PC-3 (cell line): ENCODE results near the gene DHCR24. TPM values are rescaled to one million over a fixed set of nuclear protein-coding genes. Genes with fewer than 3 reads are reported as not detected.
A peak's percentile ranks its signal among the peaks of the same experiment; 100 is the strongest.

Source experiments
- ATAC-seq: fragments of 200-7000 bp; cut with Tn5 transposase; 2 replicates; pipeline ENCODE4 v1.9.1; 2020; ENCODE audit warnings: mild to moderate bottlenecking, moderate library complexity
- BruUV-seq: library from RNA; stranded (reverse); fragments of 400-500 nt; replicated peaks from 2 replicates; lab custom pipeline; 2021; lab: Mats Ljungman, UMichigan
- CTCF ChIA-PET: fragments of 300-600 bp; sonication (Branson Sonifier 250); formaldehyde crosslinking; loops from one replicate; lab custom pipeline; 2022; ENCODE audit warnings: antibody characterized with exemption; lab: Charles Lee
- POLR2A ChIA-PET: fragments of 300-600 bp; sonication (Branson Sonifier 250); formaldehyde crosslinking; loops from one replicate; lab custom pipeline; 2022; ENCODE audit warnings: antibody characterized with exemption; ENCODE audit not compliant: unreplicated experiment; lab: Charles Lee
- DNase-seq: peaks from one replicate; pipeline ENCODE4 v3.0.0-alpha.2; 2015
- H2AFZ ChIP-seq: fragments of 300-600 bp; sonication (generic); 2 replicates; pipeline ENCODE4 v1.6.0; 2016; ENCODE audit warnings: antibody characterized with exemption, low read length
- H3F3A ChIP-seq: fragments of 300-600 bp; sonication (generic); one replicate; pipeline ENCODE4 v1.6.0; 2017; ENCODE audit warnings: antibody characterized with exemption, low read length, control low read depth, mild to moderate bottlenecking; ENCODE audit not compliant: unreplicated experiment
- H3K27ac ChIP-seq: fragments of 300-600 bp; sonication (generic); 2 replicates; pipeline ENCODE4 v1.5.1; 2016; ENCODE audit warnings: mild to moderate bottlenecking, low read length
- H3K27me3 ChIP-seq: fragments of 300-600 bp; sonication (generic); 2 replicates; pipeline ENCODE4 v1.6.1; 2016; ENCODE audit warnings: low read length, mixed read lengths
- H3K36me3 ChIP-seq: fragments of 300-600 bp; sonication (generic); 2 replicates; pipeline ENCODE4 v1.6.1; 2016; ENCODE audit warnings: low read depth, mixed run types, low read length, mixed read lengths
- H3K4me1 ChIP-seq: fragments of 300-600 bp; sonication (generic); 2 replicates; pipeline ENCODE4 v1.5.1; 2016; ENCODE audit warnings: low read length; ENCODE audit not compliant: insufficient read depth
- H3K4me2 ChIP-seq: fragments of 300-600 bp; sonication (generic); 2 replicates; pipeline ENCODE4 v1.6.0; 2016; ENCODE audit warnings: low read length
- H3K4me3 ChIP-seq: fragments of 300-600 bp; sonication (generic); 2 replicates; pipeline ENCODE4 v1.5.1; 2016; ENCODE audit warnings: mild to moderate bottlenecking, low read length, mixed read lengths
- H3K79me2 ChIP-seq: fragments of 300-600 bp; sonication (generic); 2 replicates; pipeline ENCODE4 v1.6.1; 2017; ENCODE audit warnings: low read length, mixed read lengths
- H3K9ac ChIP-seq: fragments of 300-600 bp; sonication (generic); 2 replicates; pipeline ENCODE4 v1.6.0; 2016; ENCODE audit warnings: mild to moderate bottlenecking, low read length
- H3K9me2 ChIP-seq: fragments of 300-600 bp; sonication (generic); replicated peaks from 2 replicates; pipeline ENCODE4 v1.6.1; 2016; ENCODE audit warnings: mixed run types, low read length, mixed read lengths
- H3K9me3 ChIP-seq: fragments of 300-600 bp; sonication (generic); 2 replicates; pipeline ENCODE4 v1.6.1; 2016; ENCODE audit warnings: low read length, mixed read lengths
- H4K20me1 ChIP-seq: fragments of 300-600 bp; sonication (generic); 2 replicates; pipeline ENCODE4 v1.6.1; 2016; ENCODE audit warnings: low read length, mixed read lengths
- CTCF ChIP-seq: fragments of 300-600 bp; sonication (generic); conservative IDR thresholded peaks from 2 replicates; pipeline ENCODE4 v1.5.1; 2017; ENCODE audit warnings: antibody characterized with exemption, low read depth, mild to moderate bottlenecking, low read length
- EZH2 ChIP-seq: fragments of 300-600 bp; sonication (generic); IDR thresholded peaks from one replicate; pipeline ENCODE4 v1.6.1; 2017; ENCODE audit warnings: antibody characterized with exemption, mild to moderate bottlenecking, low read length; ENCODE audit not compliant: unreplicated experiment
- intact Hi-C: fragments of 100-400 bp; cut with micrococcal nuclease; formaldehyde crosslinking; loops from 2 replicates; pipeline ENCODE4 v1.9.0; 2023
- total RNA-seq: library from RNA; depleted of rRNA; stranded (reverse); fragments of >200 nt; gene quantifications from 2 replicates; pipeline ENCODE4 v1.2.3, GENCODE V29; 2014; rRNA removed

Gene DHCR24
- total RNA-seq, 1 experiment from 2014 or later, result 166 TPM

GRCh38 chr1:54800899-54801759, 85.9 kb downstream of the DHCR24 start, which contains the start of gene TTC22:
Gene TTC22, minus strand, starts transcription at chr1:54801323. Its CDS starts 160 bp downstream, at chr1:54801163.
- Histone ChIP-seq H3K27ac (peak within 1 kb of the TSS; percentile 51), H3K9me2 (no peaks in the 10 kb centered on the region), H3K9me3 (no peaks in the 10 kb centered on the region), H3K4me3 (peak within 1 kb of the TSS; percentile 74), H3K4me2 (peak within 1 kb of the TSS; percentile 87), H3F3A (no peaks in the 10 kb centered on the region), H4K20me1 (no peaks in the 10 kb centered on the region), H3K4me1 (peaks cover 60% of the 10 kb centered on the region), H3K27me3 (no peaks in the 10 kb centered on the region), H3K79me2 (peaks cover 41% of the 10 kb centered on the region), H3K9ac (peak within 1 kb of the TSS; percentile 73), H2AFZ (peak within 1 kb of the TSS; percentile 94), H3K36me3 (no peaks in the 10 kb centered on the region)
- peak; percentile 73 for DNase-seq
- ChIA-PET POLR2A (interaction anchor here (0.6 kb wide), 2 partner anchors 85 to 693 kb away, joined by 5 to 7 read pairs; no protein-coding TSS in a partner anchor), CTCF (interaction anchor here (0.5 to 1.5 kb wide), 7 partner anchors 85 to 637 kb away, joined by 3 to 14 read pairs (median 4); partner anchors contain the start of gene TTC4)
- intact Hi-C loops, result no loop called here
- peak; percentile 79 for ATAC-seq
- no TSS peak for BruUV-seq
- no peak for TF ChIP-seq EZH2
- peak; percentile 75 for TF ChIP-seq CTCF

- intact Hi-C loops, result no loop called here
- H3K36me3 ChIP-seq, result no peaks in the 10 kb centered on the region
- peak overlapping the region; percentile 73 for H3K9ac ChIP-seq
- H2AFZ ChIP-seq, result peak overlapping the region; percentile 94
- H3K4me1 ChIP-seq, result peaks cover 65% of the 10 kb centered on the region
- peak overlapping the region; percentile 87 for H3K4me2 ChIP-seq
- H3K27me3 ChIP-seq, result no peaks in the 10 kb centered on the region
- no peaks in the 10 kb centered on the region for H3F3A ChIP-seq
- H3K4me3 ChIP-seq, result peak overlapping the region; percentile 74
- CTCF ChIA-PET, result interaction anchor here (0.5 to 1.5 kb wide), 3 partner anchors 84 to 104 kb away, joined by 3 to 14 read pairs (median 5); partner anchors contain the start of gene TTC4
- no peaks in the 10 kb centered on the region for H3K9me2 ChIP-seq
- POLR2A ChIA-PET, result interaction anchor here (0.6 kb wide), 1 partner anchor 84 kb away, joined by 7 read pairs; no protein-coding TSS in a partner anchor
- ATAC-seq (no peak), DNase-seq (no peak)
- BruUV-seq, result TSS peak; percentile 29
- H4K20me1 ChIP-seq, result no peaks in the 10 kb centered on the region
- peaks cover 46% of the 10 kb centered on the region for H3K79me2 ChIP-seq
- TF ChIP-seq EZH2, result no peak
- H3K9me3 ChIP-seq, result no peaks in the 10 kb centered on the region
- H3K27ac ChIP-seq, result peak overlapping the region; percentile 51; the same call in 1 of the 2 replicates
Measured at GRCh38 chr1:54800041-54800898, 86.7 kb downstream of the DHCR24 start.

Other genes starting within 250 kb of the DHCR24 start
- gene MROH7, start 245.4 kb downstream of the DHCR24 start, total RNA-seq, result not detected in 2 replicates
- gene TTC4, start 171.3 kb downstream of the DHCR24 start, total RNA-seq, result 28.2 and 34.7 TPM in 2 replicates
- 3.5 and 5.0 TPM in 2 replicates for gene PARS2, start 122.7 kb downstream of the DHCR24 start, total RNA-seq
- gene TTC22, start 85.9 kb downstream of the DHCR24 start, total RNA-seq, result 21.8 and 31.3 TPM in 2 replicates
- 0.95 and 3.8 TPM in 2 replicates for gene TMEM61, start 93.4 kb upstream of the DHCR24 start, total RNA-seq
- gene BSND, start 111.7 kb upstream of the DHCR24 start, total RNA-seq, result not detected in 2 replicates
- 6.0 and 6.8 TPM in 2 replicates for gene PCSK9, start 152.4 kb upstream of the DHCR24 start, total RNA-seq